Measurements from ENCODE around the gene C11orf54.
A peak's percentile ranks its signal among the peaks of the same experiment; 100 is the strongest.
"Not testable (repeated sequence)": the region's sequence is repeated elsewhere in the genome, so short reads cannot be mapped to it uniquely, and the experiment has no call there.

C11orf54 gene

DNA sequence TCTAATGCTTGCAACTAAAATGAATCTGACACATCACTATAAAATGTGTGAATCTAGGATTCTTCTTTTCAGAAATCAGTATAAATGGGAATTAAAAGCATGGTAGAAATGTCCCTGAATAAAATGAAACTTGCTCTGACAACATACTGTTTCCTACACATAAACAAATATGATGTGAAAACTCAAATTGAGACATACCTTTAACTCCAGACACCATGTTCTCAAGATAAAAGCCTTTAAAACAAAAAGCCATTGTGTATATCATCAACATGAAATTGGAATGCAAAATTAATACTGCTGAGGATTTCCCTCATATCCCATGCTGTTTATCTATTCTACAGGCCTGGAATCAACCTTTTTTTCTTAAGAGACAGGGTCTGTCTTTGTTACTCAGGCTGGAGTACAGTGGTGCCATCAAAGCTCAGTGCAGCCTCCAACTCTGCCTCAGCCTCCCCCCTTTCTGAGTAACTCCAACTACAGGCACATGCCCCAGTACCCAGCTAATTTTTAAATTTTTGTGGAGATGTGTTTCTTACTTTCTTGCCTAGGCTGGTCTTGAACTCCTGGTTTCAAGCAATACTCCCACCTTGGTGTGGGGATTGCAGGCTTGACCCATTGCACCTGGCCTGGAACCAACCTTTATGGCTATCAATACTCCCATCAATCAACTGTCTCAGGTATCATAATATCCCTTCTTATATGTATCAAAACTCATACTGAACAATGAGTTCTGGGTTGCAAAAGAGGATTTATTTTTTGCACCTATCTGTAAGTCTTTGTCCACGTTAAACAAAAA, 6.8 kb upstream of the C11orf54 start:
- no peak for DNase-seq

GRCh38 chr11:93735627-93736026, 5.8 kb upstream of the C11orf54 start:
- DNase-seq = no peak

GRCh38 chr11:93736129-93736528, 5.3 kb upstream of the C11orf54 start:
- DNase-seq = no peak

- DNase-seq = no peak
Measured at GRCh38 chr11:93737904-93738612, 3.4 kb upstream of the C11orf54 start.

DNA sequence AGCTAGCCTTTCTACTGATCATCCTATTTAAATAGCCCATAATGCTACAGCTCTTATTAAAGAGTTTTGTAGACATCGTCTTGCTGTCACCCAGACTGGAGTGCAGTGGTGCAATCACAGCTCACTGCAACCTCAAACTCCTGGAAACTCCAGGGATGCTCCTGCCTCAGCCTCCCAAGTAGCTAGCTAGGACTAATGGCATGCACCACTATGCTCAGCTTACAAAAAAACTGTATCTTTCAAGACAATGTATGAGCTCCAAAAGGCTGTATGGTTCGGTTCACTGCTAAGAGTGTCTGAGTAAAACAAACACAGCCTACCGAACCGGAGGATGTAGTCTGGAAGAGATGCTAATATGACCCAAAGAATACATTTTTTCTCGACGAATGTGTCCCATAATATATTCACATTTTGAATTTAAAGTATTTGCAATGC, 2.8 kb upstream of the C11orf54 start:
- DNase-seq = no peak

DNA sequence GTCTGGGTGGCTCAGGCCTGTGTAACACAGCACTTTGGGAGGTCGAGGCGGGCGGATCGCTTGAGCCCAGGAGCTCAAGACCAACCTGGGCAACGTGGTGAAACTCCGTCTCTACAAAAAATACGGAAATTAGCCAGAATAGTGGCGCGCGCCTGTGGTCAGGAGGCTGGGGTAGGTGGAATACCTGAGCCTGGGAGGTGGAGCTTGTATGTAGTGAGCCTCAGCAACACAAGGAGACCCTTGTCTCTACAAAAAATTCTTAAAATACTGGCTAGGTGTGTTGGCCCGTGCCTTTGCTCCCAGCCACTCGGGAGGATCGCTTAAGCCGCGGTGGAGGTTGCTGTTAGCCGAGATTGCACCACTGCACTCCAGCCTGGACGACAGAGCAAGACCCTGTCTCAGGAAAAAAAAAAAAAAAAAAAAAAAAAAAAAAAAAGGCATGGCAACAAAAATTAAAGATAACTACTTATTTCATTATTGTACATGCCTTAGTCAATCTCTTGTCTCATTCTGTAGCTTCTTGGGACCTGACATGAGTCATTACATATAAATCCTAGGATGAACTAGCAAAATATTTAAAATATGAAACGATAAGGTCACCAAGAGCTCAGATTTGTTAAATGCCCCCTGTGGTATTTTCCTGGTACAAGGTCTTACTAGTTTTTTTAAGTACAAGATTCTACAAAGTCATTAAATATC, 1.3 kb upstream of the C11orf54 start:
- DNase-seq = no peak

- peak; percentile 36 for DNase-seq
Measured at GRCh38 chr11:93740730-93741093, 760 bp upstream of the C11orf54 start.

GRCh38 chr11:93741882-93742226, 382 bp downstream of the C11orf54 start:
- DNase-seq = no peak

DNA sequence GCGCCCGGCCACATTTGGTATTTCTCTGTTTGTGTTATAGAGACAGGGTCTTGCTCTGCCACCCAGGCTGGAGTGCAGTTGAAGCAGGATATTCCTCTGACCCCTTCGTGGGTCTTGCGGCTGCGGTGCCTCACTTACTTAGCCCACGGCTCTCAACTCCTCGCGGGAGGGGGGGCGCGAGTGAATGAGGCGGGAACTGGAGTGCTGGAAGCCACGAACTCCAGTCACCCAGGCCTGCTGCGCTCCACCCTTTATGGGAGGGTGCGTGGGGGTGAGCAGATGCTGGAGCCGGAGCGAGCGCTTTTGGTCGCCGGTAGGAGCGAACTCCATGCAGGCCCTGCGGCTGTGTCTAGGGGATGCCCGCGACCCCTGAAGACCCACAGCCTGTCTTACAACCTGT, 1.8 kb downstream of the C11orf54 start:
- no peak for DNase-seq

DNA sequence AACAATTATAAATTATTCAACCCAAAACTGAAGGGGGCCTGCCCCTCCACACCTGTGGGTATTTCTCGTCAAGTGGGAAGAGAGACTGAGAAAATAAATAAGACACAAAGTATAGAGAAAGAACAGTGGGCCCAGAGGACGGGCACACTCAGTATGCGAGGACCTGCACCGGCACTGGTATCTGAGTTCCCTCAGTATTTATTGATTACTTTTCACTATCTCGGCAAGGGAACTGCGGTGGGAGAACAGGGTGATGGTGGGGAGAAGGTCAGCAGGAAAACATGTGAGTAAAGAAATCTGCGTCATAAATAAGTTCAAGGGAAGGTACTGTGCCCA, 3.2 kb downstream of the C11orf54 start:
- no peak for DNase-seq

GRCh38 chr11:93745005-93745755, 3.7 kb downstream of the C11orf54 start:
- not testable (repeated sequence) for DNase-seq

- no peak for DNase-seq
Measured at GRCh38 chr11:93746101-93746500, 4.6 kb downstream of the C11orf54 start.

DNA sequence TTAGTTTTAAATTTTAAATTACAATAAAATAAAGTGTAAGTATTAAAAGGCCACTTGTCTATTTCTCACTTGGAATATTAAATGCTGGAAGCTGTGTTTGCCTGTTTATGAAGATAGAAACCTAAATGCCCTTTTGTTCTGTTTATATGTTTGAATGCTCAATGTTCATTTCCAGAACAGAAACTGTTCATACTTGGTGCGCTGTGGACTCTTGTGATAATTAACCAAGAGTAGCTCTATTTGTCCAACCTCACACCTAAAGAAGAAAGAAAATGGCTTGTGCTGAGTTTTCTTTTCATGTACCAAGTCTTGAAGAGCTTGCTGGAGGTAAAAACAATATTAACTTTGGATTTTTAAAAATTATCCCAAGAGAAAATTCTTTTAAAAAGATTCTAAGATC, 5.7 kb downstream of the C11orf54 start:
- no peak for DNase-seq

DNA sequence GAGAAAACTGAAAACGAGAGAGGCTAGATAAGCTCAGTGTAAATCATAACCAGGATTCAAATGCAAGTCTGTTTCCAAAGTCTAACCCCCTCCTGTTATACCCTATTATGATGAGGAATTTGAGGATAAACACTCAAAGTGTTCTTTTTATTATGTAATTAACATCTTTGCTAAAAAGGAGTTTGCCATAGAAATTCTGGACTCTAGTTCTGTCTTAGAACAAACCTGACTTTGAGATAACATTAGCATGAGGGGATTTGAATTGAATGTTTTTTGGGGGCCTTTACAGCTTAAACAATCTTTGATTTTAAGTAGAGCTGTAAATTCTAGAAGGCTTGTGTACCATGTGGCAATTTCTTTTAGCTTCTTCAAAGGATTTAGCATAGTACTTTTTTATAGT, 9.5 kb downstream of the C11orf54 start:
- no peak for DNase-seq

GRCh38 chr11:93753241-93753640, 11.8 kb downstream of the C11orf54 start:
- DNase-seq = no peak

DNA sequence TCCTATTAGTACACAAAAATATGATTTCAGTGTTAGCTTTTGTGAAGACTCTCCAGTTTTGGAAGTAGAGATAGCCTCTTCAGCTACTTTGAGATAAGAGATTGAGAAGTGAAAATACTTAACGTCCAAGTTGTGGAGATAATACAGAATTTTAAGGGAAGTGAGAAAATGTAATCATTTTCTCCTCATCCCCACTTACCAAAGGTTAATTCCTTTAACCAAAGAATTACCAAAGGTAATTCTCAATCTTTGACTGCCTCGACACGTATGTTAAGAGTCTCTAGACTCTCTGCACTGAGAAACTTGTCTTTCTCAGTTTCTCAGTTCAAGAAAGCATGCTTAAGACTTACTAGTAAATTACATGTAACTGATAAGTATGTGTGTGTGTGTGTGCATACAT, 15.3 kb downstream of the C11orf54 start:
- no peak for DNase-seq

DNA sequence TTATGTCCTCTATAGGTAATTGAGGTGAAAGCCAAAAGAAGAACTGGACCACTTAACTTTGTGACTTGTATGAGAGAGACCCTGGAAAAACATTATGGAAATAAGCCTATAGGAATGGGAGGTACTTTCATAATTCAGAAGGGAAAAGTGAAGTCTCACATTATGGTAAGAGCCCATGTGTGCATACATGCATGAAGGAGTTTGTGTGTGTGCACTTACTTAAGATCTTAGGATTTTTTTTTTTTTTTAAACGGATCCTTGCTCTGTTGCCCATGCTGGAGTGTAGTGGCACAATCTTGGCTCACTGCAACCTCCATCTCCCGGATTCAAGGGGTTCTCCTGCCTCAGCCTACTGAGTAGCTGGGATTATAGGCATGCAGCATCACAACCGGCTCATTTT, 15.8 kb downstream of the C11orf54 start:
- DNase-seq = no peak

- DNase-seq = no peak
Measured at GRCh38 chr11:93757924-93758865, 16.7 kb downstream of the C11orf54 start.

DNA sequence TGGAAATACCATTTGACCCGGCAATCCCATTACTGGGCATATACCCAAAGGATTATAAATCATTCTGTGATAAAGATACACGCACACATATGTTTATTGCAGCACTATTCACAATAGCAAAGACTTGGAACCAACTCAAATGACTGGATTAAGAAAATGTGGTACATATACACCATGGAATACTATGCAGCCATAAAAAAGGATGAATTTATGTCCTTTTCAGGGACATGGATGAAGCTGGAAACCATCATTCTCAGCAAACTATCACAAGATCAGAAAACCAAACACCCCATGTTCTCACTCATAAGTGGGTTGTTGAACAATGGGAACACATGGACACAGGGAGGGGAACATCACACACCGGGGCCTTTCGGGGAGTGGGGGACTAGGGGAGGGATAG, 17.7 kb downstream of the C11orf54 start:
- DNase-seq = not testable (repeated sequence)

DNA sequence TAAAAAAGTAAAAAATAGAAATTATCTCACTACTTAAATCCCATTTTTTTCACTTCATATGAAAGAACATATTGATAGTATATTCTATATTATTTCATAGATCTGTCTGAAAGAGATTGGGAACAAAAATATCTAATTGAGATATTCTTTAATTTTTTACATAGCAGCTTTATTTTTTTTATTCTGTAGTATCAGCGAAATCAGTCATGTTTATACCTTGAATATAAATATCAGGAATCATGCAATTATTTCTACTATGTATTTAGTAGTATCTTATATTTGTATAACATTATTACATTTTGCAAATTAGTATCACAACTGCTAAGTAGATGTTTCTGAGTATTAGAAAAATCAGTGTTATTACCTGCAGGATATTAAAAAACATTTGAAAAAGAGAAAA, 20.4 kb downstream of the C11orf54 start:
- DNase-seq = no peak

- no peak for DNase-seq
Measured at GRCh38 chr11:93765551-93765950, 24.1 kb downstream of the C11orf54 start.

DNA sequence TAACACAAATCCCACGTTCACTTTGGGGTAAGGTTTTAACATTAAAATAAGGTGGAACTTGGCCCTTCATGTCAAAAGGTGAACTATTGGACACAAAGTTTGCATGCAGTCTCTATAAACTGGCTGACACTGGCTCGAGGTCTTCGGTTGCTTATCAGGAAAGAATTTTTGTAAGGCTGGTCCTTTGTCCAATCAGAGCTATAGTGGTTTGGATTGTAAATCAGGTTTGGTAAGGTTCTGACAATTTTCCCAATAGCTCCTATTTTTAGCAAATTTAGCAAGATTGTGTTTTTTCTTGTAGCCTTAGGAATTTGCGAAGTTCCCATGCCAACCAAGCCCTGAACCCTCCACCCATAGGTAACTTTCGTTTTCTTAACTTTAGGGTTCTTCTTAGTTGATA, 25.0 kb downstream of the C11orf54 start:
- DNase-seq = no peak

Data from NCI-H446 treated with DMSO at 0.1 percent for 48 hours (cell line).